Measurements from ENCODE around the gene ZNF593. TPM values are rescaled to one million over a fixed set of nuclear protein-coding genes. Genes with fewer than 3 reads are reported as not detected.

Gene ZNF593
- polyA plus RNA-seq, 1 of the 3 experiments (the other 2 are of a cell fraction) = 64.8 TPM

- no peak overlapping the region for H3K27ac ChIP-seq (ENCODE audit: low read depth in 2 of 2, low read length in 1 of 2)
- WGBS (ENCODE audit: low lambda C conversion rate) = 62% methylated on average over 5 of the region's 7 CpGs
- no peaks in the 10 kb centered on the region for H3K36me3 ChIP-seq (replicated peaks in 1 of 2; ENCODE audit: control insufficient read depth in 1 of 2, insufficient read depth in 2 of 2, low read length in 1 of 2)
- no peaks in the 10 kb centered on the region for H3K79me2 ChIP-seq (ENCODE audit: insufficient read depth)
- no peaks in the 10 kb centered on the region; a peak in 1 of 4 replicates for H3K4me1 ChIP-seq (ENCODE audit: control insufficient read depth in 1 of 2, insufficient read depth in 2 of 2, low read depth in 1 of 2, low read length in 1 of 2)
- ChIA-PET POLR2A (no interaction called here), CTCF (interaction anchor here (0.5 to 1.6 kb wide), 3 partner anchors 12 to 52 kb away, joined by 3 to 6 read pairs (median 3); partner anchors contain the start of genes CEP85 and ZNF593)
- no peaks in the 10 kb centered on the region for H4K20me1 ChIP-seq (ENCODE audit: insufficient read depth)
- no peak overlapping the region for H3K4me2 ChIP-seq
- no peak overlapping the region for H3K4me3 ChIP-seq (ENCODE audit: low read depth in 2 of 2, low read length in 1 of 2)
- H3K9me2 ChIP-seq = no peaks in the 10 kb centered on the region
- no peaks in the 10 kb centered on the region for H3K27me3 ChIP-seq (ENCODE audit: insufficient read depth)
- no peak overlapping the region for H3K9ac ChIP-seq
- TF ChIP-seq ELF1 (IDR thresholded peaks at IDR 0.05) (no peak), RFX5 (IDR thresholded peaks at IDR 0.05; ENCODE audit: low read length) (no peak), ZBTB33 (IDR thresholded peaks at IDR 0.05; ENCODE audit: borderline replicate concordance, low read depth) (no peak), USF1 (IDR thresholded peaks at IDR 0.05; ENCODE audit: borderline replicate concordance, low read depth) (no peak), FOXM1 (IDR thresholded peaks at IDR 0.05; ENCODE audit: low read depth) (no peak), SMC3 (IDR thresholded peaks at IDR 0.05; ENCODE audit: low read depth, low read length) (no peak), GATA2 (CRISPR knock-in tag; IDR thresholded peaks at IDR 0.05) (no peak), PBX3 (IDR thresholded peaks at IDR 0.05) (no peak), TAF1 (IDR thresholded peaks at IDR 0.05; ENCODE audit: borderline replicate concordance, low read depth, low read length) (no peak), MEF2A (IDR thresholded peaks at IDR 0.05; ENCODE audit: borderline replicate concordance, low read depth) (no peak), MAX (IDR thresholded peaks at IDR 0.05; ENCODE audit: low read depth) (no peak), USF2 (IDR thresholded peaks at IDR 0.05; ENCODE audit: borderline replicate concordance, low read depth, low read length) (no peak), JUND (IDR thresholded peaks at IDR 0.05) (no peak), POLR2AphosphoS5 (IDR thresholded peaks at IDR 0.05; ENCODE audit: low read depth, low read length) (no peak), IRF3 (IDR thresholded peaks at IDR 0.05; ENCODE audit: low read depth, low read length) (no peak), FOSL2 (IDR thresholded peaks at IDR 0.05; ENCODE audit: borderline replicate concordance, low read depth) (no peak)
- no peak for DNase-seq
- no peaks in the 10 kb centered on the region for H3F3A ChIP-seq (replicated peaks; ENCODE audit: insufficient read depth)
- no peak overlapping the region for H2AFZ ChIP-seq (ENCODE audit: low read depth)
- no peaks in the 10 kb centered on the region for H3K9me3 ChIP-seq
Measured at GRCh38 chr1:26182383-26182696, 12.6 kb downstream of the ZNF593 start.

Data from SK-N-SH (cell line).